SHP77 (cell line): ENCODE measurements around the gene ZNF165.
"Not testable (repeated sequence)": the region's sequence is repeated elsewhere in the genome, so short reads cannot be mapped to it uniquely, and the experiment has no call there.

Experiments used
- DNase-seq, 2 experiments: peaks; one replicate each; lab custom pipeline; 2025; lab: John Stamatoyannopoulos, UW

The ZNF165 gene

GRCh38 chr6:28122283-28122682 is 41.9 kb downstream of the ZNF165 start:
- DNase-seq: not testable (repeated sequence)

GRCh38 chr6:28124350-28124970 is 44.1 kb downstream of the ZNF165 start, which contains the start of gene ZSCAN16:
TSS of gene ZSCAN16 (plus strand) at chr6:28124609. CDS start at chr6:28125444, 835 bp downstream.
- DNase-seq: peak; percentile 75 to 92

- no peak for DNase-seq
Measured at GRCh38 chr6:28124971-28125353, 44.6 kb downstream of the ZNF165 start.

GRCh38 chr6:28125401-28125800 is 45.0 kb downstream of the ZNF165 start:
- no peak for DNase-seq

GRCh38 chr6:28134015-28134414 is 53.6 kb downstream of the ZNF165 start:
- DNase-seq: peak; percentile 20 to 26

GRCh38 chr6:28134716-28135115 is 54.3 kb downstream of the ZNF165 start:
- DNase-seq: no peak

GRCh38 chr6:28135393-28135792 is 55.0 kb downstream of the ZNF165 start:
- no peak for DNase-seq

GRCh38 chr6:28136585-28137504 is 56.5 kb downstream of the ZNF165 start:
- DNase-seq: peak; percentile 92

GRCh38 chr6:28137505-28137981 is 57.2 kb downstream of the ZNF165 start:
- no peak for DNase-seq
